ENCODE results near the gene WNK2.

Gene WNK2

DNA sequence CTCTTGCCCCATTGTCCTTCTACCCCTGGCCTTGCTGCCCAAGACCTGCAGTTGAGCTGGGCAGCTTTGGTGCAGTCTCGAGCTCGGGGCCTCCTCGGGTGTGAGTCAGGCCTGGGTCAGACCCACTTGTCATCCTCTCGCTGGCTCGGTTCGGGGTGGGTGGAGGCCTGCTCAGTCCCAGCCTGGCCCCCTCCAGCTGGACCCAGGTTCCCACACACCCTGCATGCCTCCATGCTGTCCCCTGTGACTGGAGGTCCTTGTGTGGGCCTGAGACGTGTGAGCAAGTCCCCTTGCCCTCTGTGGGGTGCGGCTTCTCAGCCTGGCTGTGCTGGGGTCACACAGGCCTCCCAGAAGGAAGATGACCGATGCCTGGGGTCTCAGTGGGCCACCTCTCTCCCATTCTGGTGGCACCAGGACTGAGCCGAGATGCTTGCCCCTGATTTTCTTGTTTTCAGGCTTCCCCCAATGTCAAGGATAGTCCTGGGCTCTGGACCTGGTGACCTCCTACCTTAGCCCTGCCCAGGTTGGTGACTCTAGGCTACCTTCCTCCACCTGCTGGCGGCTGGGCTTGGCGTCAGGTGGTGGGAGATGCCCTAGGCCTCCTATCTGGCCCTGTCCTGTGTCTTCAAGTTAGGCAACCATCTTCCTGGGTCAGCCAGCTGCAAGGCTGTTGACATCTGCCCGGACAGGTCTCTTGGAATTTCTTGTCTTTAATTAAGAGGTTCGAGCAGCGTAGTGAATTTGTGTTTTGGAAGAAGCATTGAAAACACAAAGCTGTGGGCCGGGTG lies 15.1 kb downstream of the WNK2 start:
- DNase-seq (ENCODE audit: low read depth, low spot score): no peak

DNA sequence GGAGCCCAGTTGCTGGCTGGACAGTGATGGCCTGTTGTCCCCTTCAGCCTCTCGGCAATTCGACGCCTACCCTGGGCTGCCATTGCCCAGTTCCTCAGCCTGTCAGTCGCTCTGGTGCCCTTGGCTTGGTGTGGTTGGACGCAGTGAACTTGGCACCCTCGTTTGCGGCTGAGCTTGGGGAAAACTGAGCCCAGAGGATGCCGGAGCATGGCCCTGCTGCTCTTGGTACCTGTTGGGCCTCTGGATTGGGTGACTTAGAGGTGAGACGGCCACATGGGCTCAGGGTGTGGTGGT lies 16.5 kb downstream of the WNK2 start:
- no peak for DNase-seq (ENCODE audit: low read depth, low spot score)

DNA sequence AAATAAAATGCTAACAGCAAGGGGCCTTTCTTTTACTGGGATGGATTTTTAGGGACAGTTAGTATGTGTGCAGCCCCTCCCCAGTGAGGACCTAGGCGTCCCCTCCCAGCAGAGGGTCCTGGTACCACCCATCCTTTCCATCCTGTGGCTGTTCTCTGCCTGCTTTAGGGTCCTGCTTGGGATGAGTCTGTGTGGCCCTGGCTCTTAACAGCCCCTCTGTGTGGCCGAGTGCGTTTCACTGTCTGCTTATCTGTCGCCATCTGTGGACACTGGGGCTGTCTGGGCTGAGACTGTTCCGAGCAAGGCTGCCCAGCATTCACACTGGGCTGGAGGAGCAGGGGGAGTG lies 17.0 kb downstream of the WNK2 start:
- DNase-seq (ENCODE audit: low read depth, low spot score): no peak

DNA sequence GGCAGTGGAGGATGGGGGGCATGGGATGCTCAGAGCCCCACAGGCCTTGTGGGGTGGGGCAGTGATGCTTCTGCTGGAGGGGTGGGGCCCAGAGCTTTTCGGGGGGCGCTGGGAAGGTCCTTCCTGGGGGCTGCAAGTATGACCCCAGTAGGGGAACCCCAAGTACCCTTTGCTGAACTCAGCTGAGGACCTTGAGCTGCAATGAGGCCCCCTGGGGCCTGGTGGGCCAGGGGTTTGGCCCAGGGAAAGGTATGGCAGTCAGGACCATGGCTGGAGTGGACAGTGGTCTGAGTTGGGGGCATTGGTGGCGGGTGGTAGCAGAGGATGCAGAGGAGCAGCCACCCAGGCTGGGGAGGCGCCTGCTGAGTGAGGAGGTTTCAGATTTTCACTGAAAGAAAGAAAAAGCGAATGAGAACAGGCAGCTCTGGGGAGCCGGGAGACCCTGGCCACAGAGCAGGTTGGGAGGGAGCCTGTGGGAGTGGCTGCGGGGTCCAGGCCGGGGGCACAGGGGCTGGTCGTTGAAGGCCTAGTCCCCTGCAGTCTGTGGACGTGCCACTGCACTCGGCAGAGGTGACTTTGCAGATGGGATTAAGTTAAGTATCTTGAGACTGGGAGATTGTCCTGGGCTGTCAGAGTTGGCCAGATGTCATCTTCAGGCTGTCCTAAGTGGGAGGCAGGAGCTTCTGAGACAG lies 19.2 kb downstream of the WNK2 start:
- DNase-seq (ENCODE audit: low read depth, low spot score): no peak

DNA sequence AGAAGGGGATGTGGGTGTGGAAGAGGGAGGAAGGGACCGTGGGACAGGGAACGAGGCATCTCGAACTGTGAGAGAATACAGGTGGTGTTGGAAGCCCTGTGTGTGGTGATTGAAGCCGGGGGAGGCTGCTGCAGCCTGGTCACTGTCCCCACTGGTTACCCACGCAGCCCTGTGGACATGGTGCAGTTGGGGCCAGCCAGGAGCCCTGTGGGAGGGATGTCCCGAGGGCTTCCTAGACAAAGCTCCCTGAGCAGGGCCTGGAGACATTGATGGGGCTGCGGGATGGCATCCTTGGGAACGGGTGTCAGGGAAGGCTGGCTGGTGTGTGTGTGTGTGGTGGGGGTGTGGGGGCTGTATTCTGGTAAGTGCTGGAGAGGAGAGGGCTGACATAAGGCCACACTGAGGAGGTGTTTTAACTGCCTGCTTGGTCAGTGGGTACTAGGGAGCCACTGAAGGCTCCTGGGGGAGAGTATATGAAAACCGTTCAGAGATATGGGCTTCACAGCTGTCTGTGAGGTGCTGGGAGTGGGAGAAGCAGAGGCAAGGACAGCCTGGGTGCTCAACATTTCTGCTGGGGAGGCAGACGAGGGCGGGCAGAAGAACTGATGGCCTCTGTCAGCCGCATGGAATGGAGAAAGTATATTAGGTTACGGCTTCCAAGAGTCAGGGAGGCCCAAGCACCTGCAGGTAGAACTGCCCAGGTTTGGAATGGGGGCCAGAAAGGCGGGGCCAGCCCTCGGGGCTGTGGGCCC lies 20.0 kb downstream of the WNK2 start:
- DNase-seq (ENCODE audit: low read depth, low spot score): no peak

DNA sequence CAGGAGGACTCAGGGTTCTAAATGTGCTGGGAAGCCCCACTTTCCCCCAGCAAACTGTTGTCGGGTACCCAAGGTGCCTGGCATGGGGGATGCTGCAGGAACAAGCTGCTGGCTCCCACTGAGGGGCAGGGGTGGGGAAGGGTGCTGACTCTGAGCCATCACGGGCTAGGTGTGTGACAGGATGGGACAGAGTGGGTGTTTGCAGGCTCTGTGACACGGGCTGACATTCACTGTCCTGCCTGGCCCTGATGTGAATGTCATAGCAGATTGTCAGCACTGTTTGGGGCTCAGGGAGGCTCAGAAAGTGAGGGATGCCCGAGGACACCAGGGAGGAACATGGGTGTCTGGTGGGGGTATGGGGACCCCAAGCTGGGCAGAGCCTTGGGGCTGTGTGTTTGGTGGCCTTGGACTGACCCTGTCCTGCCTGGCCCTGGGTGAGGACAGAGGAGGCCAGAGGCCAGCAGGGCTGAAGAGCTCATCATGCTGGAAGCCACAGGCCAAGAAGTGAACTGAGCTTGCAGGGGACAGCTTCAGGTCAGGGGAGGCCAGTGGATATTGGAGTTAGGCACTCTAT lies 20.6 kb downstream of the WNK2 start:
- no peak for DNase-seq (ENCODE audit: low read depth, low spot score)

DNA sequence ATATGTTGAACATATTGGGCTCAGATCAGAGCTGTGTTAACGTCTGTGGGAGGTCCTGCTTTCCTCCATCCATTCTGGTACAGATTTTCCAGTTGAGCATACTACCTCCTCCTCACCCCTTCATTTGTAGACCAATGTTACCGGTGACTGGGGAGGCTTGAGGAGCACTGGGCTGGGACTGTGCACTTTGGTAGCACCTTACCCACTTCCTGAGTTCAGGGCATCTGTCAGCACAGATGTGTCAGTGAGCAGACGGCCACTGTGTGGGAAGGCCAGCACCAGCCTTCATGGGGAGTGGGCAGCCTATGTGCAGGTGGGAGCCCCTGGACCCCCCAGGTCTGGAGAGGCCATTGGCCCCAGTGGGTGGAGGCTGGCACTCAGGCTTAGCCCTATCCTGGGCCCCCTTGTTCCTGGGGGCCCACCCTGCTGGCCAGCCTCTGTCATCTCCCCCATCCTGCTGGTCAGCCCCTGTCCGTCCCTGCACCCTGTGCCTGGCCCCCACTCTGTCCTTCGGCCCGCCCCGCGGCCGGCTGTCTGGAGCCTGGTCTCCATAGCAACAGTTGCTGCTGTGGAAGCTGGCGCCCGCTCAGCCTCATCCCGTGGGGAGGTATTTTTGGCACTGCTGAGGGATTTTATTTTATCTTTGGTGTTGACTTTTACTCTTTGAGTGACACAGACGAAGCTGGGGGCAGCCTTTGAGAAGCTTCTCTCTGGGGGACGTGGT lies 21.3 kb downstream of the WNK2 start:
- no peak for DNase-seq (ENCODE audit: low read depth, low spot score)

DNA sequence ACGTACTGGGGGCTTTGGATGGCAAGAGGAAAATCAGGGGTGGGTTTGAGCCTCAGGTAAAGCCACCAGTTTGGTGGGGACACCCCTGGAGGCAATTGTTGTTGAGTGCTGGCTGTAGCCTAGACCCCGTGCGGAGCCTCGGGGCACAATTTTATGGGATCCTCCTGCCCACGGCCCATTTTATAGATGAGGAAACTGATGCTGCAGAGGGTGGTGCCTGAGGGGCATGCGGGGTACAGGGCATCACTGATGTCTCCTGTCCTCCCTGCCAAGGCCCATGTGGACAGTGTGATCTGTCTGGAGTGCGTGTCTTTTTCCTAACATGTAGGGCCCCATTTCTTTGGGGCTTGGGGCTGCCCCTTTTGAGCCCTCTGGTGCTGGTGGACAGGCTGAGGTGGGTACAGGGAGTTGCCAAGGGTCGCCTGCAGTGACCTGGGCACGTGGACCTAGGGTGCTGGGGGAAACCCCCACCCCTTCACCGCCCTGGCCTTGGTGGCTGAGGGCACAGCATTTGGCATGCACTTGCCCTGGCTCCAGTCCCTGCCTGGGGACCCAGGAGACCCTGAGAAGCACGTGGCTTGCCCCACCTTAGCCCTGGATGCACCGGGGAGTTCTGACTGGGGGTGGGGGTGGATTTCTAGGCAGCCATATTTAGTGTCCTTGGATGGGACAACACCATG lies 22.1 kb downstream of the WNK2 start:
- no peak for DNase-seq (ENCODE audit: low read depth, low spot score)

DNA sequence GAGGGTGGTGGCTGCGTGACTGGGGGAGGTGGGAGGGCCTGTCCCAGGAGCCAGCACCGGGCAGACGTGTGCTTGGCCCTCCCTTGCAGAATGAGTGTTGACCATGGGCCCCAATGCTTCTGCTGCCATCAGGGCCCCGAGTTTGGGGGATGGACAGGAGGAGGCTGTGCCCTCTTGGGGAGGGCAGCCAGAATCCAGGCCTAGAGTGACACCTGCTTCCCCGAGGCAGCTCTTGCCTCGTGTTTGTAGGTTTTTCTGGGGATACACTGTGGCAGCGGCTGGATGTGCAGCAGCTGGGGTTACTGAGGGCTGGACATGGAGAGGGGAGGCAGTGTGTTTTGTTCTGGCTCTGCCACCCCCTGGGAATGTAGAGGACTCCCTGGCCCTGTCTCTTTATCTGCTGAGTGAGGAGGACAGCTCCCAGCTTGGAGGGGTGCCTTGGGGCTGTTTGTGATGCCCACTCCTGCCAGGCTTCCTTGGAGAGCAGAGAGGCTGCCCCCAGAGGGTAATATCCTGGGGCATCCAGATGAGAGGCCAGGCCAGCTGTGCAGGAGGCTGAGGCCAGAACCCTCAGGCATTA lies 22.7 kb downstream of the WNK2 start:
- DNase-seq (ENCODE audit: low read depth, low spot score): no peak

DNA sequence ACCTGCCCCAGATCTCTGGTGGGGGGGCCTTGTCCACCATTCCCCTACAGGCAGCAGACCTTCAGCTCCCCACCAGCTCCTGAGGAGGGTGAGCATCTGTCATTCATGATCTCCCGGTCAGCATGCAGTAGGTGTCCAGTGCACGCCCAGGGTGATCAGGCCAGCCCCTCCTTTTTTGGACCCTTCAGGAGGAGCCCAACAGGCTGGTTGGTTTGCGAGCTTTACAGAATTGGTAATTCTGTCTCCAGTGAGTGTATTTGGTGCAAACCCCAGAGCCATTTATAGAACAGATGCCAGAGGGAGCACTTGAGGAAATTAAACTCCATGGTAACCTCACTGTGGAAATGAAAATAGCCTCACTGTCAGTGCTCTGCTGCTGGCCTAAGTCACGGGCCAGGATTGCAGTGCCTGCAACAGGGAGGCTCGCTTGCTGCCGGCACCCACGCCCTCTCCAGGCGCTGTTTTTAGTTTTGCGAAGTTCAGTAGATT lies 23.4 kb downstream of the WNK2 start:
- no peak for DNase-seq (ENCODE audit: low read depth, low spot score)

DNA sequence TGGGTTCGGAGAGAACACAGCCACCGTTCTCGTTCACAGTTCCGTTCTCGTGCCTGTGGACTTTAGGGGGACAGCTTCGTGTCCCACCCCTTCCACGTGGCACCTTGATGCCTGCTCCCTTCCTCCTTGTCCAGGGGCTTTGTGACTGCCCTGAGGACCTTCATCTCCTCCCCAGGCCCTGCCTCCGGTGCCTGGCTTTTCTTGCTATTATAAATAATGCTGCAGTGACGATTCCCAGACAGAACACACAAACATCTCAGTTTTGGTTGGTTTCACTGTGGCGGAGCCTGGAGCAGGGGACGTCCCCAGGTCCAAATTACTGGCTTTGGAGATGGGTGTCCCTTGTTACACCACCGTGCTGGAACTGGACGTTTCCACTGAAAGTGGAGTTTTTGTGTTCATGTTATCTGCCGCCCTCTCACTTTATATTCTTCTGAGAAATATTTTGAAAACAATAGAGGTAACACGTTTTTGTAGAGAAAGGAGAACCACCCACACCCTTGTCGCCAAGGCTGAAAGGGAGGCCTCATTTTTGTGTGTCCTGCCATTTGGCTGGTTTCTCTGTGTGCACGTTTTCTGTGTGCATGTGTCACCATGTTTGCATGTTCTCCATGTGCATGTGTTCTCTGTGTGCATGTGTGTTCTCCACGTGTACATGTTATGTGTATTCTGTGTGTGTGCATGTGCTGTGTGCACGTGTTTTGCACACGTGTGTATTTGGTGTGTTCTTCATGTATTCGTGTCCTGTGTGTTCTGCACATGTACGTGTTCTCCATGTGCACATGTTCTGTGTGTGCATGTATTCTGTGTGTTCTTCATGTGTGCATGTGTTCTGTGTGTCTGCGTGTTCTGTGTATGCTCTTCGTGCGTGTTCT lies 24.2 kb downstream of the WNK2 start:
- no peak for DNase-seq (ENCODE audit: low read depth, low spot score)

DNA sequence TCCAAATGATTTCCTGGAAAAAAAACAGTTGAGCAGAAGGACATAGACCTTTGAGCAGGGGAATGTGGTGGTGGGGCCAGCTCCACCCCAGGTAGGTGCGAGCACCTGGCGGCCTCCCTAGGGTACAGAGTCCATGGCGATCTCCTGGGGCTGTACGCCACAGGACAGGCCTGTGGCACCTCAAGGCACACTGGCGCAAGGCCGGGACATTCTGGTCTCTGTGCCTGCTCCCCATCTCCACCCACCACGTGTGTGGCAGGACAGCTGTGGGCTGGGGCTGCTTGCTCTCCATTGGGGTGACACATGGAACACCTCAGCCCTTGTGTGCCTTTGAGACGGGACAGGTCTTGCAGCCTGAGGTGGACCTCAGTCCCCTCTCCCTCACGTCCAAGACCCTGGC lies 25.2 kb downstream of the WNK2 start:
- DNase-seq (ENCODE audit: low read depth, low spot score): no peak

DNA sequence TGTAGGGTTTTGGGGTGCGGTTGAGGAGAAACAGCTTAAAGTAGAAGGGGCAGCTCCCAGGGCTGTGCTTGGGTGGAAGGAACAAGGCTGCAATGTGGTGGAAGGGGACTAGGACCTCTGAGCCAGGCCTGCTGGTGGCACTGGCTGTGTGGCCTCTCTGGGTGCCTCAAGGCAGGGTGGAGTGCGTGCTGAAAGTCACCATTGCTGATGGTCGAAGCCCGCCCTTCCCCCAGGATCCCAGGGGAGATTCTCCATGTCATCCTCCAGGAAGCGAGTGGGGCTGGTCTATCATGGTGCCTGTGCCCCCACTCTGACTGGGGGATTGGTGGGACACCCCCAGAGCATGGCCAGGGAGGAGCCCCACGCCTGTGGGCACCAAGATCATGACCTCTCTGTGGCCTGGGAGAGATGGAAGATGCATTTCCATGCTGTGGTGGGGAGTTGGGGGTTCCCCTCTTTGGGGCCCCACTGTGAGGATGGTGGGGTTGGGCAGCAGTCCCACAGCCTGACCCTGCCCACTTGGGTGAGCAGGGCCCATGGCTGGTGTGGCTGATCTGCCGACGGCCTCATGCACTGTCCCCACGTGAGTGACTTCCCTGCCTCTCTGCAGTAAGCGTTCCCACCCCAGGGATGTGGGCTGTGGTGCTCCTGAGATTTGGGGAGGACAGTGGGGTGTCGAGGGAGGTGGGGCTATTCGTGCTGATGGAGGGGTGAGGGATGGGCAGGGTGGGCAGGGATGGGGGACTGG lies 25.8 kb downstream of the WNK2 start:
- DNase-seq (ENCODE audit: low read depth, low spot score): no peak

DNA sequence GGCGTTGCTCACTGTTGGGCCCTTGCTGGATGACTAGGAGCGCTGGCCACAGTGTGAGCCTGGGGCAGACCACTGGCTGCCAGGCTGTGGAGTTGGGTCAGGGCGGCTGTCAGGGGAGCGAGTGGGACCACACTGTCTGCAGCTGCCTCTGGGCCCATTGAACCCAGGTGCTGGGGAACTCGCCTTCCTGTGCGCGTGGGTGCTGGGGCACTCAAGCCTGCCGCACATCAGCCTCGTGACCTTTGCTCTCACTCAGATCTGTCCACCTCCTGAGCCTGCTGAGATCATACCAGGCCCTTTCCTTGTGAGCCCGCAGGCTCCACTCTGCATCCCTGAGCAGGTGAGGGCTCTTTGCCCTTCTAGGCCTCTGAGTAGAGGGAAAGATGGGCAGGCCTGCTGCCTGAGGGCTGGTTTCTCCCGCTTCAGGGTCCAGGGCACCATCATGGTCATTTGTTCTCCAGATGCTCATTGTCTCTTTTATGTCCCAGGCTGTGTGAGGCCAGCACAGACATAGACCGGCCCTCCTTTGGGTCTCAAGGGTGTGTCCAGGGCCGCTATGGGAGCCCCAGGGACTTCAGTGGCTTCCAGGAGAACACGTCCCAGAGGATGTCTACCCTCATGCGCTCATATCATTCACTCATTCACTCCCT lies 26.5 kb downstream of the WNK2 start:
- DNase-seq (ENCODE audit: low read depth, low spot score): no peak

DNA sequence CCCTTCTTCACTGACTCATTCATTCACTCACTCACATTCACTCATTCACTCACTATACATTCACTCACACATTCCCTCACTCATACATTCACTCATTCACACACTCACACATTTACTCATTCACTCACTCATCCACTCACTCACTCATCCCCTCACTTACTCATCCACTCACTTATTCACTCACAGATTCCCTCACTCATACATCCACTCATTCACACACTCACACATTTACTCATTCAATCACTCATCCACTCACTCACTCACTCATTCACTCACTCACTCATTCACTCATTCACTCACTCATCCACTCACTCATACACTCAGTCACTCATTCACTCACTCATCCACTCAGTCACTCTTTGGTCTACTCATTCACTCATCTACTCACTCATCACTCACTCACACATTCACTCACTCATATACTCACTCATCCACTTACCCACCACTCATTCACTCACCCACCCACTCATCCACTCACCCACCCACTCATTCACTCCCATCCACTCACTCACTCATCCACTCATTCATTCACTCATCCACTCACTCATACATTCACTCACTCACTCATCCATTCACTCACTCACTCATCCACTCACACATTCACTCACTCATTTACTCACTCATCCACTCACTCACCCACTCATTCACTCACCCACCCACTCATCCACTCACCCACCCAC lies 27.2 kb downstream of the WNK2 start:
- no peak for DNase-seq (ENCODE audit: low read depth, low spot score)

DNA sequence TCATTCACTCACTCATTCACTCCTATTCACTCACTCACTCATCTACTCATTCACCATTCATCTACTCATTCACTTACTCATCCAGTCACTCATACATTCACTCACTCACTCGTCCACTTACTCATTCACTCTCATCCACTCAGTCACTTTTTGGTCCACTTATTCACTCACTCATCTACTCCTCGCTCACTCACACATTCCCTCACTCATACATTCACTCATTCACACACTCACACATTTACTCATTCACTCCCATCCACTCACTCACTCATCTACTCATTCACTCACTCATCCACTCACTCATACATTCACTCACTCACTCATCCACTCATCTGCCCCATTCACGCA lies 27.7 kb downstream of the WNK2 start:
- no peak for DNase-seq (ENCODE audit: low read depth, low spot score)

DNA sequence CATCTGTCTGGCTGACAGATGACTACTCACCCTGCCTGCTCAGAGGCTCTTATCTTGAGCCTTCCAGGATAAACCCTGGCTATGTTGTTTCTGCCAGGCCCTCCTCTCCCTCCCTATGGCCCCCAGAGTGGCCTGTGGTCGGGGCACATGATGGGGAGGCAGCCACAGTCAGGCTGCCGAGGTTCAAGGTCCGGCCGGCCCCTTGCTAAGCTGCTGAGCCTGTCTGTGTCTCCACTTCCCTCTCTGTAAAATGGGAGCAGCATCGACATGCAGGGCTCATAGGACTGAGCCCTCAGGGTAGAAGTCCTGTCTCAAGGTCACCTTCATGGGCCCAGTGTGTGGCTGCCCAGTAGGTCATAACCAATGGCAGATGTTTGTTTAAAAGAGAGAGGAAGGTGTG lies 28.5 kb downstream of the WNK2 start:
- DNase-seq (ENCODE audit: low read depth, low spot score): no peak

DNA sequence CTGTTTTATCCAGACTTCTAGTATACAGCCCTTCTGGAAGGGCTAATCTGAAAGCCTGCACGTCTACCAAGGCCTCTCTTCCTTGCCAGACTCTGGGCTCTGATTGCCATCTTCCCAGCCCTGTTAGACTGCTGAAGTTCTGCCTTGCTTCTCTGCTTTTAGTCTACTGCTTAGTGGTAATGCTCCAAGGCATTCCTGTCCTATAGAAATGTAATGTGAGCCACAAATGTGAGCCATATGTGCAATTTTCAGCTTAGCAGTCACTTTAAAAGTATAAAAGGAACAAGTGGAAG lies 32.1 kb downstream of the WNK2 start:
- DNase-seq (ENCODE audit: low read depth, low spot score): no peak

All from brain pericyte (primary cell).